GM18508 (cell line): ENCODE measurements around the gene OSM.
"Not testable (repeated sequence)": the region's sequence is repeated elsewhere in the genome, so short reads cannot be mapped to it uniquely, and the experiment has no call there.

Experiments used
- ATAC-seq: cut with Tn5 transposase; IDR thresholded peaks from one replicate; pipeline ENCODE4 v1.9.1; 2021; ENCODE audit warnings: moderate number of reproducible peaks; ENCODE audit not compliant: insufficient read depth, unreplicated experiment

Gene OSM

GRCh38 chr22:30230787-30231461 is 35.7 kb downstream of the OSM start:
- no peak for ATAC-seq

GRCh38 chr22:30230330-30230729 is 36.3 kb downstream of the OSM start:
- ATAC-seq = no peak

GRCh38 chr22:30228509-30229359 is 37.9 kb downstream of the OSM start:
- ATAC-seq = no peak

GRCh38 chr22:30227438-30228228 is 39.0 kb downstream of the OSM start:
- ATAC-seq = no peak

GRCh38 chr22:30226192-30226832 is 40.3 kb downstream of the OSM start:
- no peak for ATAC-seq

GRCh38 chr22:30225220-30225927 is 41.3 kb downstream of the OSM start:
- ATAC-seq = no peak

GRCh38 chr22:30224161-30224857 is 42.3 kb downstream of the OSM start:
- no peak for ATAC-seq

GRCh38 chr22:30223303-30223702 is 43.3 kb downstream of the OSM start:
- no peak for ATAC-seq

GRCh38 chr22:30222321-30222720 is 44.3 kb downstream of the OSM start:
- ATAC-seq = no peak

GRCh38 chr22:30221121-30221992 is 45.3 kb downstream of the OSM start:
- ATAC-seq = no peak

- no peak for ATAC-seq
Observed at GRCh38 chr22:30220338-30221012, 46.2 kb downstream of the OSM start.

- no peak for ATAC-seq
Observed at GRCh38 chr22:30219668-30220278, 46.9 kb downstream of the OSM start.

- ATAC-seq = no peak
Observed at GRCh38 chr22:30219049-30219654, 47.5 kb downstream of the OSM start.

- ATAC-seq = no peak
Observed at GRCh38 chr22:30217698-30218560, 48.7 kb downstream of the OSM start.

- ATAC-seq = no peak
Observed at GRCh38 chr22:30216710-30217109, 49.9 kb downstream of the OSM start.

GRCh38 chr22:30216272-30216671 is 50.4 kb downstream of the OSM start:
- ATAC-seq = not testable (repeated sequence)
